A549 (cell line): ENCODE results near the gene GDF7. TPM values are rescaled to one million over a fixed set of nuclear protein-coding genes. Genes with fewer than 3 reads are reported as not detected.
A peak's percentile ranks its signal among the peaks of the same experiment; 100 is the strongest.

Source experiments
- ATAC-seq, 2 experiments: fragments of 200-7000 bp in 1 of 2; fragments of >200 bp in 1 of 2; cut with Nextera tagmentation in 1 of 2; cut with Tn5 transposase in 1 of 2; 3 replicates each; pipeline versions ENCODE4 v1.8.0 to v1.9.1; 2018 to 2020; ENCODE audit warnings: mild to moderate bottlenecking in 1 of 2, moderate library complexity in 1 of 2
- CTCF ChIA-PET: fragments of 300-600 bp; sonication (Branson Sonifier 250); formaldehyde crosslinking; extraction: SDS; loops from one replicate; lab custom pipeline; 2021; ENCODE audit warnings: antibody characterized with exemption, inconsistent platforms; lab: Yijun Ruan, JAX
- POLR2A ChIA-PET: fragments of 350-600 bp; formaldehyde crosslinking; extraction: SDS; loops from one replicate; lab custom pipeline; 2021; ENCODE audit warnings: antibody characterized with exemption, inconsistent platforms; lab: Yijun Ruan, JAX
- DNase-seq, 2 experiments: peaks; one replicate each; pipeline versions ENCODE4 v3.0.0 to v3.0.0-alpha.2; 2011 to 2016; ENCODE audit warnings: low read depth in 1 of 2, low spot score in 1 of 2
- FAIRE-seq: peaks from 2 replicates; lab custom pipeline; 2011; peaks lifted over from hg19 to GRCh38; lab: Jason Lieb, UNC
- H3K27ac ChIP-seq, 2 experiments: fragments of >200 bp; sonication (Bioruptor Twin); formaldehyde crosslinking; 3 replicates each; pipeline ENCODE4 v1.5.1; 2016 to 2017
- H3K4me1 ChIP-seq: fragments of >200 bp; sonication (Bioruptor Twin); formaldehyde crosslinking; 3 replicates; pipeline ENCODE4 v1.6.1; 2016
- H3K4me2 ChIP-seq: fragments of >200 bp; sonication (Bioruptor Twin); formaldehyde crosslinking; 3 replicates; pipeline ENCODE4 v1.6.1; 2016
- H3K4me3 ChIP-seq: fragments of >200 bp; sonication (Bioruptor Twin); formaldehyde crosslinking; 3 replicates; pipeline ENCODE4 v1.5.1; 2016
- H3K9me3 ChIP-seq: fragments of >200 bp; sonication (Bioruptor Twin); formaldehyde crosslinking; 3 replicates; pipeline ENCODE4 v1.6.1; 2016
- ATOH8 ChIP-seq: fragments of 250-450 bp; sonication (Bioruptor Pico); IDR thresholded peaks from 2 replicates; pipeline ENCODE4 v1.5.0; 2020; ENCODE audit warnings: low read depth, mild to moderate bottlenecking, moderate library complexity
- BCL3 ChIP-seq: fragments of >200 bp; sonication (Bioruptor Twin); formaldehyde crosslinking; IDR thresholded peaks from 3 replicates; pipeline ENCODE4 v1.6.1; 2016
- CBX2 ChIP-seq: fragments of 200-600 bp; sonication (generic); IDR thresholded peaks from 2 replicates; pipeline ENCODE4 v1.6.1; 2016; ENCODE audit warnings: low read depth, mild to moderate bottlenecking, borderline replicate concordance
- CHD2 ChIP-seq: fragments of 150-350 bp; IDR thresholded peaks from 2 replicates; pipeline ENCODE4 v1.6.1; 2014; ENCODE audit warnings: low read length; ENCODE audit not compliant: partially characterized antibody
- EP300 ChIP-seq, 2 experiments: fragments of >200 bp; sonication (Bioruptor Twin); formaldehyde crosslinking; IDR thresholded peaks; 2 replicates in 1 of 2; 3 replicates in 1 of 2; pipeline ENCODE4 v1.6.1; 2016 to 2017
- FOSB ChIP-seq: fragments of 250-450 bp; sonication (Bioruptor Pico); IDR thresholded peaks from 2 replicates; pipeline ENCODE4 v1.5.0; 2020; ENCODE audit warnings: mild to moderate bottlenecking, moderate library complexity
- HES2 ChIP-seq: fragments of >200 bp; sonication (Bioruptor Twin); formaldehyde crosslinking; IDR thresholded peaks from 2 replicates; pipeline ENCODE4 v1.6.1; 2016
- JUNB ChIP-seq: fragments of >200 bp; sonication (Bioruptor Twin); formaldehyde crosslinking; IDR thresholded peaks from 2 replicates; pipeline ENCODE4 v1.6.1; 2016
- MAZ ChIP-seq: fragments of 150-350 bp; IDR thresholded peaks from 2 replicates; pipeline ENCODE4 v1.6.1; 2014; ENCODE audit warnings: antibody characterized with exemption, low read depth, low read length, borderline replicate concordance
- MYC ChIP-seq: IDR thresholded peaks from 2 replicates; pipeline ENCODE4 v1.6.1; 2012; ENCODE audit warnings: mild to moderate bottlenecking, inconsistent platforms, low read length, improper control_type of control experiment, borderline replicate concordance
- POLR2AphosphoS2 ChIP-seq: conservative IDR thresholded peaks from 2 replicates; pipeline ENCODE4 v1.6.1; 2012; ENCODE audit warnings: low read length, improper control_type of control experiment, inconsistent platforms
- RAD21 ChIP-seq, 2 experiments: fragments of >200 bp in 1 of 2; sonication (Bioruptor Twin) in 1 of 2; formaldehyde crosslinking in 1 of 2; IDR thresholded peaks in 1 of 2; conservative IDR thresholded peaks in 1 of 2; 2 replicates in 1 of 2; 3 replicates in 1 of 2; pipeline ENCODE4 v1.6.1; 2012 to 2018; ENCODE audit warnings: inconsistent platforms in 1 of 2
- RFX5 ChIP-seq: fragments of 450-650 bp; IDR thresholded peaks from 2 replicates; pipeline ENCODE4 v1.7.1; 2014; ENCODE audit warnings: antibody characterized with exemption, mild to moderate bottlenecking, moderate library complexity
- USF2 ChIP-seq: fragments of 450-650 bp; IDR thresholded peaks from 2 replicates; pipeline ENCODE4 v1.6.1; 2014; ENCODE audit warnings: antibody characterized with exemption
- ZFP36 ChIP-seq: fragments of 450-650 bp; IDR thresholded peaks from 2 replicates; pipeline ENCODE4 v1.6.1; 2014; ENCODE audit warnings: borderline replicate concordance; ENCODE audit not compliant: partially characterized antibody
- ZNF302 ChIP-seq: fragments of 250-450 bp; sonication (Bioruptor Pico); IDR thresholded peaks from 2 replicates; pipeline ENCODE4 v1.9.0; 2021; ENCODE audit warnings: inconsistent platforms, mild to moderate bottlenecking, moderate library complexity
- WGBS: methylation state at CpG from one replicate; pipeline ENCODE4 v1.1.6; 2017; ENCODE audit errors: missing lambda C conversion rate; 5-methylcytosine and 5-hydroxymethylcytosine counted together
- polyA plus RNA-seq, 4 experiments: library from polyadenylated mRNA; depleted of rRNA in 3 of 4; stranded (reverse); fragments of >200 nt; fragmentation: RNase III in 1 of 4; extraction: RNeasy Plus Mini Kit Qiagen cat#74134 plus additional on column Dnase treatment in 1 of 4; gene quantifications; 2 replicates in 3 of 4; 3 replicates in 1 of 4; pipeline ENCODE4 v1.2.3, GENCODE V29; 2011 to 2017

GDF7 gene
- polyA plus RNA-seq, 2 of the 4 experiments (the other 2 are of a cell fraction): 0.03 to 0.05 TPM

- Histone ChIP-seq H3K4me3 (no peak overlapping the region), H3K4me2 (no peak overlapping the region), H3K27ac (no peak overlapping the region), H3K9me3 (no peaks in the 10 kb centered on the region), H3K4me1 (peaks cover 21% of the 10 kb centered on the region; the same call in 2 of the 3 replicates)
- WGBS: 90% methylated on average over 5 of the region's 5 CpGs
- FAIRE-seq: no peak
- ChIA-PET CTCF (no interaction called here), POLR2A (no interaction called here)
- no peak for TF ChIP-seq POLR2AphosphoS2
- no peak for TF ChIP-seq MAZ
- no peak for DNase-seq
- ATAC-seq: no peak
Observed at GRCh38 chr2:20726913-20727312, 60.0 kb downstream of the GDF7 start.

- Histone ChIP-seq H3K4me1 (peaks cover 21% of the 10 kb centered on the region; the same call in 2 of the 3 replicates), H3K4me3 (no peak overlapping the region), H3K27ac (peak overlapping the region in 1 of 2 experiments; percentile 17; a peak in 1 of 6 replicates), H3K9me3 (no peaks in the 10 kb centered on the region), H3K4me2 (peak overlapping the region; percentile 8; the same call in 1 of the 3 replicates)
- FAIRE-seq: no peak
- 61% methylated on average over 4 of the region's 4 CpGs for WGBS
- ChIA-PET POLR2A (interaction anchor here (1.7 kb wide), 1 partner anchor 95 kb away, joined by 4 read pairs; the partner anchor contains the start of gene LDAH), CTCF (interaction anchor here (0.7 to 1.4 kb wide), 2 partner anchors 20 to 340 kb away, joined by 3 to 4 read pairs; no protein-coding TSS in a partner anchor)
- no peak for DNase-seq
- ATAC-seq: peak; percentile 19 to 43; a peak in 4 of 6 replicates
- TF ChIP-seq ATOH8 (CRISPR knock-in tag) (no peak), EP300 (IDR thresholded peaks at IDR 0.05) (no peak), MYC (no peak), FOSB (no peak), BCL3 (no peak), CBX2 (no peak), CHD2 (no peak), ZNF302 (CRISPR knock-in tag) (no peak), ZFP36 (no peak), HES2 (no peak), JUNB (no peak), USF2 (no peak), RAD21 (conservative IDR thresholded peaks at IDR 0.05 in 1 of 2, IDR thresholded peaks at IDR 0.05 in 1 of 2) (no peak), POLR2AphosphoS2 (no peak), RFX5 (no peak)
Observed at GRCh38 chr2:20728114-20728758, 61.3 kb downstream of the GDF7 start.

Other genes with a start within 250 kb of the GDF7 start
- 110 and 157 TPM in 2 replicates for gene RHOB, start 220.1 kb upstream of the GDF7 start, polyA plus RNA-seq (2011; rRNA removed)
- 84.5 to 99.9 TPM (median 87.1 TPM) in 3 replicates for gene RHOB, start 220.1 kb upstream of the GDF7 start, polyA plus RNA-seq (2017; fragmentation: RNase III; extraction: RNeasy Plus Mini Kit Qiagen cat#74134 plus additional on column Dnase treatment)
- gene HS1BP3, start 16.0 kb upstream of the GDF7 start, polyA plus RNA-seq (2011; rRNA removed): 12.4 and 13.8 TPM in 2 replicates
- 17.7 to 23.5 TPM (median 20.5 TPM) in 3 replicates for gene HS1BP3, start 16.0 kb upstream of the GDF7 start, polyA plus RNA-seq (2017; fragmentation: RNase III; extraction: RNeasy Plus Mini Kit Qiagen cat#74134 plus additional on column Dnase treatment)
- gene LDAH, start 156.0 kb downstream of the GDF7 start, polyA plus RNA-seq (2011; rRNA removed): 42.4 and 53.6 TPM in 2 replicates
- gene LDAH, start 156.0 kb downstream of the GDF7 start, polyA plus RNA-seq (2017; fragmentation: RNase III; extraction: RNeasy Plus Mini Kit Qiagen cat#74134 plus additional on column Dnase treatment): 27.4 to 31.0 TPM (median 29.6 TPM) in 3 replicates